ENCODE measurements around the gene RNF17.

RNF17 gene

GRCh38 chr13:24906268-24906667, 142.3 kb downstream of the RNF17 start:
- DNase-seq = no peak

GRCh38 chr13:24910502-24911132, 146.6 kb downstream of the RNF17 start:
- DNase-seq = no peak

GRCh38 chr13:24911133-24911908, 147.4 kb downstream of the RNF17 start:
- no peak for DNase-seq

DNA sequence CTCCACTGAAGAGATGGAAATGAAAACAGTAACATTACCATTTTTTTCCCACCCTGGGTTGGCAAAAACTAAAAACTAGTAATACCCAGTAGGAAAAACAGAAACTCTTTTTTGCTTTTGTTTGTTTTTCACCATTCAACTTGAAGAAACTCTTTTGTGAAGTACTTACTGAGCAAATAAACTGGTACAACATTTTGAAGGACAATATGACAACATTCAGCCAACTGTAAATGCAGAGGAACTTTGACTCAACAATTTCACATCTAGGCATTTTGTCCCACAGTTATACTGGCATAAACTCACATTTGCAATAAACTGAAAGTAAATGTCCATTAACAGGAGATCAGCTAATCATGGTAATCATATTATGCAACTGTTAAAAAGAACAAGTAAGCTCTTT, 152.5 kb downstream of the RNF17 start:
- DNase-seq = no peak

GRCh38 chr13:24921003-24921402, 157.0 kb downstream of the RNF17 start:
- DNase-seq = no peak

- DNase-seq = no peak
These were observed 157.9 kb downstream of the RNF17 start for GRCh38 chr13:24921881-24922280.

- no peak for DNase-seq
These were observed 158.4 kb downstream of the RNF17 start for GRCh38 chr13:24922387-24922744.

DNA sequence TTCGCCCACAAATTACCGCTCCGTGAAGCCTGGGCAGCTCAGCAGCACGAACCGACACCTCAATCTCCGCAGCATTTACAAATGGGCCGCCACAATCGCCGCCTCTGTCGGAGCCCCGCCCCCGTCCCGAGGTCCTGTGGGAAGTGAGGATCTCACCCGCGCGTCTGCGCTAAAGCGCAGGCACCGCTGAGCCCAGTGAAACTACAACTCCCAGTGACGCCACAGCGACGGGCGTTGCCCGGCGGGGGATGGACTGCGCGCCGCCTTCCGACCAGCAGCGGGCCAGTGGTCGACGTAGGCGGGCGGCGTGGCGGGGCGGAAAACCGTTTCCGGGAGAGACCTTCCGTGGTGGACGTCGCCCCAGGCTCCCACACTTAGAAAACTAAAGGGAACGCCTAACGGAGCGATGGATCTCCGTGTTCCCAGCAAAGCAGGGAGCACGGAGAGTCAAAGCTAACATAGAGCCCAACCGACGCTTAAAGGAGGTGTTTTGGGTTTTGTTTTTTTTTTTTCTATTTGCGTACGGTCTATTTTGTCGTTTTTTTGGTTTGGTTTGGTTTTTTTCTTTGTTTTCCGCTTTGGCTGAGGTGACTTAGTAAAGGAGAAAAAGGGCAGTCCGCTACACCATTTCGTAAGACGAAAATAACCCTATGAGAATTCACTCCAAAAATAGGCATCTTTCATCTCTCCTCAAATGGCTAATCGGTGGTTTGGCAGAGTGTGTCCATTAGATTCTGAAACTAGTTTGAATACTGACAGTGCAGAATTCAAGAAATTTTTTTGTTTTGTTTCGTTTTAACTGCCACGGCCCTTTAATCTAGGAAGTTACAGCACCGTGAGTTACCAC, 159.0 kb downstream of the RNF17 start:
- DNase-seq = peak; percentile 96

GRCh38 chr13:24925318-24926231, 161.6 kb downstream of the RNF17 start:
- DNase-seq = no peak

DNA sequence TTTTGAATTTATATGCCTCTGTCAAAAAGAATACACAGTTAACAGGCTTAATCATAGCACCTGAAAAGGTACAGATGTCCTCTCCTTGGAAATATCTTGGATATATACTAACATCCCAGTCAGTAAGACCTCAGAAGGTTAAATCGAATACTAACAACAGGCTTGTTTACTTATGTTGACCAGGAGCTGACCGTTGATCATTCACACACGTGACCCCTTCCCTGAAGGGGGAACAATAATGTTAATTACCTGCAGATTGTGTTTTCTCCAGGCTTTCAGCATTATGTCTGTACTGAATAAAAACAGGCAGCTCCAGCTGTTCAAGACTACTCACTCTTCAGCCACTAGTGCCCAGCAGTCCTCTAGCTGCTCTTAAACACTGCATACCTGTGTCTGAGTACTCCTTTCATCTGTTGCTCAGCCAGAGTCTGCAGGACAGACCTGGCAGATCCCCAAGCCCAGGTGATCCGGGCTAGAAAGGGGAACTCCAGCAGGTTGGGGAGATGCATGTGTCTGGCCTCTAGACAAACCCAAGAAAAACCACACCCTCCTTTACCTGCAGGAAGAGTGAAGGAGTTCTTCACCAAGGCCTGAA, 163.9 kb downstream of the RNF17 start:
- DNase-seq = no peak

DNA sequence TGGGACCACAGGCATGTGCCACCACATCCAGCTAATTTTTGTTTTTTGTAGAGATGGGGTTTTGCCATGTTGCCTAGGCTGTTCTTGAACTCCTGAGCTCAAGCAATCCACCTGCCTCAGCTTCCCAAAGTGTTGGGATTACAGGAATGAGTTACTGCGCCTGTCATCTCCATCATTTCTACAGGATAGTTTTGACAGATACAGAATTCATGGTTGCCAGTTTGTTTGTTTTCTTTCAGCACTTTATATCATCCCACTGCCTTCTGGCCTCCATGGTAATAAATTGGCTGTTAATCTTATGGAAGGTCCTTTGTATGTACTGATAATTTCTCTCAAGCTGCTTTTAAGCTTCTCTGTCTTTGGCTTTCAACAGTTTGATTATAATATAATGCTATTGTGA, 165.2 kb downstream of the RNF17 start:
- no peak for DNase-seq
